T47D (cell line): Measurements from ENCODE around the gene TAS2R60.
"Not testable (repeated sequence)": the region's sequence is repeated elsewhere in the genome, so short reads cannot be mapped to it uniquely, and the experiment has no call there.

ENCODE experiments used
- DNase-seq, 2 experiments: peaks; one replicate each; pipeline versions ENCODE4 v3.0.0 to v3.0.0-alpha.2; 2011 to 2012; ENCODE audit warnings: low read depth in 1 of 2, low spot score in 1 of 2
- JUND ChIP-seq: IDR thresholded peaks from 2 replicates; pipeline ENCODE4 v1.6.1; 2012; ENCODE audit warnings: low read depth
- in situ Hi-C: cut with HindIII; loops from 2 replicates; pipeline ENCODE4 v1.10.0; 2016; ENCODE audit warnings: low sequenced_read_pairs, low pct_unique_long_range_greater_than_20kb

Gene TAS2R60

DNA sequence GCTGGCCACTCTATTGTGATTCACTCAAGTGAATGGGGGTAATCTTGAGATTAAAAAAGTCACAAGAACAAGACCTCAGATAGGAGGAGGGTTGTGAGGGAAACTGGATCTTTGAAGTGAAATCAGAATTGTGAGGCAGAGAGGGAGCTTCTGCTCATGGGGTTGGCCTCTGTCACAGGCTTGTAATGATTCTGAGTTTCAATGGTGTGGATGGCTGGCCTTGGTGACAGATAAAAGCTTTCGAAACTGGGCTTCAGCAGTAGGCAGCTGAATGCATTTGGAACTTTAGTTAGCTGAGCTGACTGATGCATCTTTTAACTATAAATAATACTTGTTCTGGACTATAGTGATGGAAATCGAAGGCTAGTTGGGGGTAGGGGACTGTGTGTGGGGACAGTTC lies 12.2 kb downstream of the TAS2R60 start:
- in situ Hi-C loops: no loop called here
- TF ChIP-seq JUND: no peak
- no peak for DNase-seq

- TF ChIP-seq JUND: no peak
- in situ Hi-C loops: no loop called here
- no peak for DNase-seq
Observed at GRCh38 chr7:143455942-143456341, 12.7 kb downstream of the TAS2R60 start.

DNA sequence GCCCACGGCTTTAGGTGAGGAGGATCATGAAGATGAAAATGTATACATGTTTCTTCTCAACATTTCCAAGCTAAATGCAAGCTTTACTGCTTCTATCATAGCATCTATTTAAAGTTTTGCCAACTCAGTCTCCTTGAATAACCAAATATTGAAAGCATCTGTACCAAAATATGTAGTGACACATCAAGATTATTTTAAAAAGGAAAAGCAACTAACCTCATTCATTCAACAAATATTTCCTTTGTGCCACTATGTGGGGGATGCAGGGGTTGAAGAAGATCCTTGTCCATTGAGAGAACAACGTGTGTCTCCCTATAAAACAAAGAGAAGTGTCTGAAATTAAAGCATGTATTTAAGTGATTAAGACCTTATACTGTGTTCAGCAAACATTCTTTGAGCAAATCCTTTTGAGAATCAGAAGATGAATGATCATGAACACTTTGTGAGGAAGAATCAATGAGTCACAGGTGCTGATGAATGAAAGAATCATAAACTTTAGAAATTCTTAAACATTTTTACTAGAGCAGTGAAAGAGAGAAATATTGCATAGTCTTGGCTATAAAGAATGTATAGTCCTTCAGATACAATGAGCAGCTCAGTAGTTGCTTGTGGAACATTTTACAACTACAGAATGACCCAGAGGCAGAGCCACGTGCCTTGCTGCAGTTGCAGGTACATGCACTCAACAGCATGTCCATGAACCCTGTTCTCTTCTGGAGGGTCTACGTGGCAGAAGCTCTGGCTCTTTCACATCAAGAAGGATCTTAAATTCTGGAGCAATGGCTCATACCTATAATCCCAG lies 13.9 kb downstream of the TAS2R60 start:
- TF ChIP-seq JUND: no peak
- DNase-seq: no peak
- in situ Hi-C loops: no loop called here

GRCh38 chr7:143458263-143458662 lies 15.0 kb downstream of the TAS2R60 start:
- in situ Hi-C loops: no loop called here
- no peak for DNase-seq
- TF ChIP-seq JUND: no peak

- TF ChIP-seq JUND: no peak
- no peak for DNase-seq
- in situ Hi-C loops: no loop called here
Observed at GRCh38 chr7:143458681-143459080, 15.4 kb downstream of the TAS2R60 start.

DNA sequence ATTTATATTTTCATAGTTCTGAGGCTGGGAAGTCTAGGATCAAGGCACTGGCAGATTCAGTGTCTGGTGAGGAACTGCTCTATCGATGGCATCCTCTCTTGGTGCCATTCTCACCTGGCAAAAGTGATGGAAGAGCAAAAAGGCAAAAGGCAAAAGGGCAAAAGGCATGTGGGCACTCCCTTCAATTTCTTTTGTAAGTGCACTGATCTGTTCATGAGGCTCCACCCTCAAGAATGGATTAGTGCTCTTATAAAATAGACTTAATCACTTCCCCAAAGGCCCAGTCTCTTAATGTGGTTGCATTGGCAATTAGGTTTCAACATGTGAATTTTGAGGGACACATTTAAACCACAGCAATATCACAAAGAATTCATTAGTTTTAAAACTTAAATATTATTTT lies 16.1 kb downstream of the TAS2R60 start:
- in situ Hi-C loops: no loop called here
- DNase-seq: no peak
- TF ChIP-seq JUND: no peak

DNA sequence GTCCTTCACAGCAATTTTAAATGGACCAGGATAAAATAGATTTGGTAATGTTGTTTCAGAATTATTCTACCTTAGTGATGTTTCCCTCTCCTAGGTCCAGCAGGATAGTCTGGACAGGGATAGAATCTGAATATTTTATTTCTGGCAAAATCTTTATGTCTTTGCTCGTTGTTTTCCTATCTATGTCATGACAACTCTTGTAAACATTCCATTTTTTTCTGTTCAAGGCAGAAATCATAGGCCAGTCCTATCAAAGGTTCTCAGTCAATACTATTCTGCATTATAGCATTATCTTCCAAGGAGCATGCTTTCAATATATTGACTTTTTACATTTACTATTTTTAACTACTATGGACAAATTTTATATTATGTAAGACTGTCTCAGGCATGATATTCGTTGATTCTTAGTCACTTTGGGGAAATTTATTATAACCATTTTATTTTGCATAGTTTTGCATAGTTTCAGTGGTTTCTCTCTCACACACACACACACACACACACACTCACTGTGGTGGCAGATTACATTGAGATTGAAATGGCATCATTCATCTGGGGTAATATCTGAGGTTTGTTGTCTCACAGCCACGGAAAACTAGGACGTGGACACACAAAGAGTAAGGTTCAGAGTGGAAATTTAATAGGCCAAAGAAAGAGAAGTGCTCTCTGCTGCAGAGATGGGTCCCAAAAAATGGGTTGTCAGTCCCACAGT lies 17.2 kb downstream of the TAS2R60 start:
- DNase-seq: no peak
- in situ Hi-C loops: no loop called here
- no peak for TF ChIP-seq JUND

DNA sequence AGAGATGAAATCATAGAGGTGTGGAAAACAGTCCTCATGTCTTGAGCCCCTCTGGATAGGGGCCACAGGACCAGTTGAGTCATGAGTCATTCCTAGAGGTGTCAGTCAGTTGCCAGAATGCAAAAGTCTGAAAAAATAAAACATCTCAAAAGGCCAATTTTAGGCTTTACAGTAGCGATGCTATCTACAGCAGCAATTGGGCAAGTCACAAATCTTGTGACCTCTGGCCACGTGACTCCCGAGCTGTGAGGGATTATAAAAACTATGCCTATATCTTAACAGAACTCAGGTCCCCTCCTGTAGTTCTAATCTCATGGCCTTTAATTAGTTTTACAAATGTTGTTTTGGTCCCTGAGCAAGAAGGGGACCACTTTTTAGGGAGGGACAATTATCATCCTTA lies 18.8 kb downstream of the TAS2R60 start:
- DNase-seq: no peak
- in situ Hi-C loops: no loop called here
- TF ChIP-seq JUND: no peak

- no peak for TF ChIP-seq JUND
- no peak for DNase-seq
- in situ Hi-C loops: no loop called here
Observed at GRCh38 chr7:143463556-143463955, 20.3 kb downstream of the TAS2R60 start.

DNA sequence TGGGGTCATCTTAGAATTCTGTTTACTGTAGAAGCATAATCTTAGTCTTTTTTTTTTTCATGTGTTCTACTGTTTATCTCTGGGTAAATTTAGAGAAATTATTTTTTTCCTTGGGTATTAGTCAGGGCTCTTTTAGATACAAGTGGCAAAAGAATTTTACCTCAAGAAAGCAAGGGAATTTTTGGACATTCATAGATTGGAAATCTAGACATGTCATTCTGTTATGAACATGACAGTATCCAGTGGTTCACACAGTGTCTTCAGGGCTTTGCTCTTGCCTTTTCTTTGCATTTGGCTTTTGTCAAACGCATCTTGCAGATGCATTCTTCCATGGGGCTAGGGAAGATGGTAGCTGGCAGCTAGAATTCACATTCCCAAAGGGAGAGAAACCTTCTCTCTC lies 20.7 kb downstream of the TAS2R60 start:
- in situ Hi-C loops: no loop called here
- TF ChIP-seq JUND: no peak
- DNase-seq: no peak

DNA sequence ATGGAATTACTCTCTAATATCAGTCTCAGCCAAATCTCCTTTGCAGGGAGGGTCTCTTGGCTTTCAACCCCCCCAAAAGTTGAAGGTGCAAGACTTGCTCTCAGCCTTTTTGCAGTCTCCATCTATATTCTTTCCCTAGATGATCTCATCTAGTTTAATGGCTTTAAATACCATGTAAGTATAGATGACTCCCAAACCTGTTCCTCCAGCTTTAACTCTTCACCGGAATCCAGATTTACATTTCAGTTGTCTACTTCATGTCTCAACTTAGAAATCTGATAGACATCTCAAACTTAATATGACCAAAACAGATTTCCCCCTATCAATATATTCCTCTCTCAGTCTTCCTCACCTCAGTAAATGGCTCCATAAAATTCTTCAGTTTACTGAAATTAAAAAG lies 24.5 kb downstream of the TAS2R60 start:
- DNase-seq: peak in 1 of 2 experiments; percentile 40
- in situ Hi-C loops: no loop called here
- TF ChIP-seq JUND: no peak

DNA sequence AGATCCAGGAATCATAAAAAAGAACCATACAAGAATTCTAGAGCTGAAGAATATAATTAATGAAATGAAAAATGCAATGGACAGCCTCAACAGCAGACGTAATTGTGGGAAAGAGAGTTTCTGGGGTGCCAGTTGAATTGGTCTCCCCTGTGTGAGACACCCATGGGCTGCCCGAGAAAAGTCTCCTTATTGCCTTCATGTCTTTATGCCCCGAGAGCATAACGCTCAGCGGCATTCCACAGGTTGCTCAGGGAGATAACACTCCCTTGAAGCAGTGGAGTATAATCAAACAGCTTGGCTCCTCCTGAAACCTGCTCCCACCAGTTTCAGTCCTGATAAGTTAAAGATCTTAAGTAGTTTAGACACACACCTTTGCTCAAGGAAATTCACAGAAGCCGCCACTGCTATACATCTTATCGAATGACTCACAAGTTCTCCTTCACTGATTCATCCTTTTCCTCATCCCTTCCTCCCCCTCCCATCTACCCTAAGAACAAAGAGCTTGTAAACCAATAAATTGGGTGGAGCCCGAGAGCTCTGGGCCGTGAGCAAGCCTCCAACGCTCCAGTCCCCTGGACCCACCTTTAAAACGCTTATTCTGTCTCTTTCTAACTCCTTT lies 28.9 kb downstream of the TAS2R60 start:
- DNase-seq, in situ Hi-C loops: not testable (repeated sequence)

- DNase-seq: no peak
- TF ChIP-seq JUND: no peak
- in situ Hi-C loops: no loop called here
Observed at GRCh38 chr7:143477501-143478150, 34.4 kb downstream of the TAS2R60 start, which contains the start of gene TAS2R41. TSS of gene TAS2R41 (plus strand) at chr7:143477873. CDS start at chr7:143477873, 0 bp downstream.
